K562 (cell line): ENCODE measurements around the gene RNF187. TPM values are rescaled to one million over a fixed set of nuclear protein-coding genes. Genes with fewer than 3 reads are reported as not detected.

Source experiments
- ARID4B ChIP-seq: sonication (generic); formaldehyde crosslinking; IDR thresholded peaks from 2 replicates; pipeline ENCODE4 v1.8.0; 2022; ENCODE audit warnings: mild to moderate bottlenecking, missing genetic modification reagents
- CC2D1A ChIP-seq: fragments of 450-650 bp; IDR thresholded peaks from 2 replicates; pipeline ENCODE4 v1.6.1; 2017; ENCODE audit warnings: mild to moderate bottlenecking
- CHCHD3 ChIP-seq: fragments of 250-450 bp; sonication (Bioruptor Pico); IDR thresholded peaks from 2 replicates; pipeline ENCODE4 v2.1.2; 2022; ENCODE audit warnings: mild to moderate bottlenecking
- E2F8 ChIP-seq: fragments of 450-650 bp; IDR thresholded peaks from 2 replicates; pipeline ENCODE4 v1.7.1; 2018; ENCODE audit warnings: mild to moderate bottlenecking, low read depth; ENCODE audit not compliant: partially characterized antibody
- HDAC3 ChIP-seq: fragments of 450-650 bp; IDR thresholded peaks from 2 replicates; pipeline ENCODE4 v1.6.1; 2018; ENCODE audit warnings: borderline replicate concordance, mild to moderate bottlenecking, moderate library complexity; ENCODE audit not compliant: partially characterized antibody
- HLTF ChIP-seq: fragments of 450-650 bp; IDR thresholded peaks from 2 replicates; pipeline ENCODE4 v1.6.1; 2016
- LARP7 ChIP-seq: fragments of 450-650 bp; IDR thresholded peaks from 2 replicates; pipeline ENCODE4 v1.6.1; 2016
- MAZ ChIP-seq, 2 experiments: fragments of 450-650 bp in 1 of 2; sonication (generic) in 1 of 2; formaldehyde crosslinking; IDR thresholded peaks in 1 of 2; conservative IDR thresholded peaks in 1 of 2; 2 replicates each; pipeline versions ENCODE4 v1.4.0 to v1.5.0; 2020; ENCODE audit warnings: mild to moderate bottlenecking in 1 of 2, missing genetic modification reagents in 1 of 2
- MTA2 ChIP-seq: fragments of 450-650 bp; IDR thresholded peaks from 2 replicates; pipeline ENCODE4 v1.6.1; 2016; ENCODE audit warnings: low read depth
- NFIC ChIP-seq: fragments of 450-650 bp; IDR thresholded peaks from 2 replicates; pipeline ENCODE4 v1.6.1; 2017; ENCODE audit warnings: mild to moderate bottlenecking, inconsistent platforms
- SAFB2 ChIP-seq: fragments of 200-400 bp; formaldehyde crosslinking; IDR thresholded peaks from 2 replicates; pipeline ENCODE4 v1.6.1; 2018; ENCODE audit warnings: borderline replicate concordance, low read length, low read depth, moderate library complexity; ENCODE audit not compliant: severe bottlenecking
- SETDB1 ChIP-seq: IDR thresholded peaks from one replicate; pipeline ENCODE4 v1.6.1; 2012; ENCODE audit warnings: low read length, control low read depth, inconsistent platforms
- SMARCA4 ChIP-seq: fragments of 450-650 bp; IDR thresholded peaks from 2 replicates; pipeline ENCODE4 v1.6.1; 2016
- STAG1 ChIP-seq: sonication (generic); formaldehyde crosslinking; IDR thresholded peaks from 2 replicates; pipeline ENCODE4 v1.5.0; 2020; ENCODE audit warnings: missing genetic modification reagents, borderline replicate concordance
- VEZF1 ChIP-seq: fragments of 200-800 bp; sonication (Bioruptor generic); IDR thresholded peaks from 2 replicates; pipeline ENCODE4 v1.6.1; 2017; ENCODE audit warnings: missing genetic modification characterization, missing compliant biosample characterization
- ZNF830 ChIP-seq: fragments of 250-450 bp; sonication (Bioruptor Pico); IDR thresholded peaks from 2 replicates; pipeline ENCODE4 v1.5.0; 2021; ENCODE audit warnings: mild to moderate bottlenecking
- polyA plus RNA-seq, 8 experiments: library from polyadenylated mRNA; depleted of rRNA in 4 of 8; stranded (reverse) in 5 of 8; unstranded in 3 of 8; fragments of >200 nt; fragmentation: Nextera tagmentation in 2 of 8; fragmentation: Illumina TruSeq in 1 of 8; extraction: Ambion mirVana in 2 of 8; extraction: Trizol in 1 of 8; gene quantifications; 2 replicates each; pipeline versions ENCODE4 v1.2.1 to v1.2.3, GENCODE V29; 2011 to 2014; ENCODE audit warnings: inconsistent platforms in 1 of 8, missing spikeins in 1 of 8
- total RNA-seq, 7 experiments: library from RNA; depleted of rRNA in 6 of 7; stranded (reverse); fragments of >200 nt in 6 of 7; fragmentation: Illumina TruSeq in 2 of 7; extraction: Trizol in 2 of 7; gene quantifications; 2 replicates each; pipeline versions ENCODE4 v1.2.1 to v1.2.3, GENCODE V29; 2011 to 2021; ENCODE audit warnings: low replicate concordance in 1 of 7

Gene RNF187
- total and polyA plus RNA-seq, 9 of the 15 experiments (the other 6 are each of a cell fraction or from before 2014, with no cell fraction given): 2.3 to 119 (median 41.9) TPM

- TF ChIP-seq E2F8: peak; percentile 48
- no peak for TF ChIP-seq SMARCA4
- TF ChIP-seq ARID4B (CRISPR knock-in tag): no peak
- peak; percentile 89 for TF ChIP-seq CC2D1A
- 0 out of 2 replicates have a peak, but pooled peaks have one; percentile 13 for TF ChIP-seq NFIC
- TF ChIP-seq ZNF830: no peak
- peak in 1 of 2 experiments; percentile 74; a peak in 2 of 4 replicates for TF ChIP-seq MAZ (CRISPR knock-in tag; conservative IDR thresholded peaks at IDR 0.05 in 1 of 2, IDR thresholded peaks at IDR 0.05 in 1 of 2)
- no peak for TF ChIP-seq SETDB1
- peak; percentile 52; the same call in 1 of the 2 replicates for TF ChIP-seq VEZF1
- peak; percentile 74; the same call in 1 of the 2 replicates for TF ChIP-seq STAG1 (CRISPR knock-in tag)
- TF ChIP-seq MTA2: 0 out of 2 replicates have a peak, but pooled peaks have one; percentile 28
- TF ChIP-seq HDAC3: peak; percentile 23
- TF ChIP-seq SAFB2: no peak
- 0 out of 2 replicates have a peak, but pooled peaks have one; percentile 43 for TF ChIP-seq LARP7
- peak; percentile 79; the same call in 1 of the 2 replicates for TF ChIP-seq HLTF
- TF ChIP-seq CHCHD3: no peak
These were observed 28.1 kb downstream of the RNF187 start (continued) for GRCh38 chr1:228515200-228515834.
